ENCODE data around the gene HOXC10. TPM values are rescaled to one million over a fixed set of nuclear protein-coding genes. Genes with fewer than 3 reads are reported as not detected.

The HOXC10 gene
- total RNA-seq, 1 donor from 2014 or later: 1.8 TPM

- Mint-ChIP-seq H3K36me3 (ENCODE audit: low read depth) (peaks cover 2% of the 10 kb centered on the region), H3K4me1 (no peaks in the 10 kb centered on the region), H3K4me3 (peak overlapping the region; percentile 61), H3K27me3 (ENCODE audit: low read depth) (peaks cover 99% of the 10 kb centered on the region), H3K27ac (ENCODE audit: unreplicated experiment) (no peak overlapping the region), H3K9me3 (no peaks in the 10 kb centered on the region)
- TF ChIP-seq CTCF (conservative IDR thresholded peaks at IDR 0.05): no peak
- DNase-seq (ENCODE audit: low read depth, low spot score): no peak
Measured at GRCh38 chr12:54011665-54012532, 27.0 kb downstream of the HOXC10 start.

GRCh38 chr12:54012631-54013409 lies 27.9 kb downstream of the HOXC10 start:
- H3K4me1 Mint-ChIP-seq: peaks cover 6% of the 10 kb centered on the region
- no peak for TF ChIP-seq CTCF (conservative IDR thresholded peaks at IDR 0.05)

GRCh38 chr12:54014377-54015017 lies 29.6 kb downstream of the HOXC10 start:
- Mint-ChIP-seq H3K27ac (ENCODE audit: unreplicated experiment) (no peak overlapping the region), H3K27me3 (ENCODE audit: low read depth) (peaks cover 98% of the 10 kb centered on the region), H3K9me3 (no peaks in the 10 kb centered on the region), H3K4me3 (peak overlapping the region; percentile 65), H3K4me1 (peaks cover 6% of the 10 kb centered on the region), H3K36me3 (ENCODE audit: low read depth) (peaks cover 2% of the 10 kb centered on the region)
- no peak for TF ChIP-seq CTCF (conservative IDR thresholded peaks at IDR 0.05)
- no peak for DNase-seq (ENCODE audit: low read depth, low spot score)

More at GRCh38 chr12:54012631-54013409, 27.9 kb downstream of the HOXC10 start:
- DNase-seq (ENCODE audit: low read depth, low spot score): no peak
- Mint-ChIP-seq H3K27ac (ENCODE audit: unreplicated experiment) (no peak overlapping the region), H3K9me3 (no peaks in the 10 kb centered on the region), H3K27me3 (ENCODE audit: low read depth) (peaks cover 99% of the 10 kb centered on the region), H3K4me3 (peak overlapping the region; percentile 61), H3K36me3 (ENCODE audit: low read depth) (peaks cover 2% of the 10 kb centered on the region)

- Mint-ChIP-seq H3K36me3 (ENCODE audit: low read depth) (peaks cover 2% of the 10 kb centered on the region), H3K9me3 (no peaks in the 10 kb centered on the region)
Measured at GRCh38 chr12:54015018-54015931, 30.3 kb downstream of the HOXC10 start.

More at GRCh38 chr12:54015018-54015931, 30.3 kb downstream of the HOXC10 start:
- Mint-ChIP-seq H3K4me1 (peaks cover 10% of the 10 kb centered on the region), H3K4me3 (peak overlapping the region; percentile 69), H3K27ac (ENCODE audit: unreplicated experiment) (no peak overlapping the region), H3K27me3 (ENCODE audit: low read depth) (peaks cover 98% of the 10 kb centered on the region)
- TF ChIP-seq CTCF (conservative IDR thresholded peaks at IDR 0.05): no peak
- DNase-seq (ENCODE audit: low read depth, low spot score): no peak

Data from neural crest cell (in vitro differentiated cells).